WTC11 (cell line): Measurements from ENCODE around the gene BTBD9. TPM values are rescaled to one million over a fixed set of nuclear protein-coding genes. Genes with fewer than 3 reads are reported as not detected.

Source experiments
- ATAC-seq: fragments of 200-7000 bp; cut with Tn5 transposase; 2 replicates; pipeline ENCODE4 v1.10.0; 2021; ENCODE audit warnings: mild to moderate bottlenecking, moderate library complexity
- CTCF ChIA-PET: fragments of 300-600 bp; sonication (Branson Sonifier 250); formaldehyde crosslinking; loops from one replicate; lab custom pipeline; 2021; ENCODE audit warnings: antibody characterized with exemption; lab: Charles Lee
- POLR2A ChIA-PET: fragments of 350-600 bp; sonication (Branson Sonifier 250); formaldehyde crosslinking; loops from one replicate; lab custom pipeline; 2021; ENCODE audit warnings: antibody characterized with exemption; lab: Charles Lee
- DNase-seq: peaks from one replicate; pipeline ENCODE4 v3.0.0; 2021; ENCODE audit warnings: low spot score
- H3K27ac Mint-ChIP-seq: 2 replicates; pipeline ENCODE4 v1.8.0; 2021; ENCODE audit warnings: mixed read lengths
- H3K27me3 Mint-ChIP-seq: 2 replicates; pipeline ENCODE4 v1.8.0; 2021; ENCODE audit warnings: low read depth, mild to moderate bottlenecking, moderate library complexity, mixed read lengths
- H3K36me3 Mint-ChIP-seq: 2 replicates; pipeline ENCODE4 v1.8.0; 2021; ENCODE audit warnings: mixed read lengths
- H3K4me1 Mint-ChIP-seq: 2 replicates; pipeline ENCODE4 v1.8.0; 2022; ENCODE audit warnings: mixed read lengths
- H3K4me3 Mint-ChIP-seq: 2 replicates; pipeline ENCODE4 v1.8.0; 2021; ENCODE audit warnings: mild to moderate bottlenecking, moderate library complexity, mixed read lengths
- H3K9me3 Mint-ChIP-seq: 2 replicates; pipeline ENCODE4 v1.8.0; 2021; ENCODE audit warnings: mixed read lengths
- CREM ChIP-seq: sonication (generic); formaldehyde crosslinking; IDR thresholded peaks from 2 replicates; pipeline ENCODE4 v1.8.1; 2022; ENCODE audit warnings: mild to moderate bottlenecking, missing genetic modification reagents, moderate library complexity
- ERG ChIP-seq: fragments of 250-450 bp; sonication (Bioruptor Pico); IDR thresholded peaks from 2 replicates; pipeline ENCODE4 v1.8.0; 2021; ENCODE audit warnings: mild to moderate bottlenecking
- ESRRA ChIP-seq: sonication (generic); formaldehyde crosslinking; IDR thresholded peaks from 2 replicates; pipeline ENCODE4 v1.8.1; 2022; ENCODE audit warnings: mild to moderate bottlenecking, missing genetic modification reagents, borderline replicate concordance
- GRHL2 ChIP-seq: fragments of 250-450 bp; sonication (Bioruptor Pico); IDR thresholded peaks from 2 replicates; pipeline ENCODE4 v1.8.0; 2022; ENCODE audit warnings: mild to moderate bottlenecking, moderate library complexity; ENCODE audit not compliant: insufficient replicate concordance, severe bottlenecking
- GTF2I ChIP-seq: fragments of 250-450 bp; sonication (Bioruptor Pico); conservative IDR thresholded peaks from 2 replicates; pipeline ENCODE4 v1.4.0; 2021; ENCODE audit warnings: mild to moderate bottlenecking
- JUN ChIP-seq: sonication (generic); formaldehyde crosslinking; IDR thresholded peaks from 2 replicates; pipeline ENCODE4 v1.8.0; 2023; ENCODE audit warnings: mild to moderate bottlenecking, missing genetic modification reagents
- KAT7 ChIP-seq: sonication (generic); formaldehyde crosslinking; IDR thresholded peaks from 2 replicates; pipeline ENCODE4 v1.8.1; 2023; ENCODE audit warnings: missing genetic modification reagents, mild to moderate bottlenecking, borderline replicate concordance
- MAX ChIP-seq: sonication (generic); formaldehyde crosslinking; IDR thresholded peaks from 2 replicates; pipeline ENCODE4 v1.8.0; 2022; ENCODE audit warnings: mild to moderate bottlenecking, missing genetic modification reagents
- PREB ChIP-seq: sonication (generic); formaldehyde crosslinking; IDR thresholded peaks from 2 replicates; pipeline ENCODE4 v1.8.1; 2022; ENCODE audit warnings: mild to moderate bottlenecking, missing genetic modification reagents, moderate library complexity, borderline replicate concordance
- SMAD4 ChIP-seq: sonication (generic); formaldehyde crosslinking; IDR thresholded peaks from 2 replicates; pipeline ENCODE4 v1.8.0; 2022; ENCODE audit warnings: mild to moderate bottlenecking, missing genetic modification reagents
- TCF7 ChIP-seq: sonication (generic); formaldehyde crosslinking; IDR thresholded peaks from 2 replicates; pipeline ENCODE4 v1.8.0; 2022; ENCODE audit warnings: mild to moderate bottlenecking, low read depth, missing genetic modification reagents, moderate library complexity
- USF1 ChIP-seq: sonication (generic); formaldehyde crosslinking; IDR thresholded peaks from 2 replicates; pipeline ENCODE4 v1.8.0; 2022; ENCODE audit warnings: mild to moderate bottlenecking, missing genetic modification reagents
- ZBTB21 ChIP-seq: sonication (generic); formaldehyde crosslinking; IDR thresholded peaks from 2 replicates; pipeline ENCODE4 v1.8.1; 2023; ENCODE audit warnings: mild to moderate bottlenecking, missing genetic modification reagents, borderline replicate concordance
- ZBTB43 ChIP-seq: sonication (generic); formaldehyde crosslinking; IDR thresholded peaks from 2 replicates; pipeline ENCODE4 v1.8.1; 2023; ENCODE audit warnings: mild to moderate bottlenecking, missing genetic modification reagents
- ZNF317 ChIP-seq: sonication (generic); formaldehyde crosslinking; IDR thresholded peaks from 2 replicates; pipeline ENCODE4 v1.8.1; 2023; ENCODE audit warnings: low read depth, mild to moderate bottlenecking, moderate library complexity, missing genetic modification reagents, borderline replicate concordance
- total RNA-seq: library from RNA; stranded (reverse); gene quantifications from 3 replicates; pipeline ENCODE4 v1.2.3, GENCODE V29; 2021
- TF ChIP-seq, protein P1 (sequence below): fragments of 200-600 bp; IDR thresholded peaks from 2 replicates; pipeline ENCODE4 v1.8.0; 2022; ENCODE audit warnings: antibody characterized with exemption
- TF ChIP-seq, protein P2 (sequence below): sonication (generic); formaldehyde crosslinking; IDR thresholded peaks from 2 replicates; pipeline ENCODE4 v1.8.0; 2022; ENCODE audit warnings: missing genetic modification reagents
- TF ChIP-seq, protein P3 (sequence below): sonication (generic); formaldehyde crosslinking; IDR thresholded peaks from 2 replicates; pipeline ENCODE4 v1.8.0; 2022; ENCODE audit warnings: mild to moderate bottlenecking, missing genetic modification reagents

BTBD9 gene
- total RNA-seq, 1 experiment from 2014 or later, result 4.2 TPM

- ChIA-PET POLR2A (no interaction called here), CTCF (no interaction called here)
- Mint-ChIP-seq H3K27ac (no peak overlapping the region), H3K36me3 (peaks cover 42% of the 10 kb centered on the region), H3K9me3 (no peaks in the 10 kb centered on the region), H3K4me3 (no peak overlapping the region), H3K4me1 (no peaks in the 10 kb centered on the region), H3K27me3 (no peaks in the 10 kb centered on the region)
- ATAC-seq (no peak), DNase-seq (no peak)
- no peak for TF ChIP-seq ZBTB21 (CRISPR knock-in tag)
- TF ChIP-seq ZNF317, result no peak
- no peak for TF ChIP-seq USF1 (CRISPR knock-in tag)
- no peak for TF ChIP-seq TCF7 (CRISPR knock-in tag)
- TF ChIP-seq ZBTB43 (CRISPR knock-in tag), result no peak
- TF ChIP-seq MAX, result no peak
- TF ChIP-seq, protein P1, sequence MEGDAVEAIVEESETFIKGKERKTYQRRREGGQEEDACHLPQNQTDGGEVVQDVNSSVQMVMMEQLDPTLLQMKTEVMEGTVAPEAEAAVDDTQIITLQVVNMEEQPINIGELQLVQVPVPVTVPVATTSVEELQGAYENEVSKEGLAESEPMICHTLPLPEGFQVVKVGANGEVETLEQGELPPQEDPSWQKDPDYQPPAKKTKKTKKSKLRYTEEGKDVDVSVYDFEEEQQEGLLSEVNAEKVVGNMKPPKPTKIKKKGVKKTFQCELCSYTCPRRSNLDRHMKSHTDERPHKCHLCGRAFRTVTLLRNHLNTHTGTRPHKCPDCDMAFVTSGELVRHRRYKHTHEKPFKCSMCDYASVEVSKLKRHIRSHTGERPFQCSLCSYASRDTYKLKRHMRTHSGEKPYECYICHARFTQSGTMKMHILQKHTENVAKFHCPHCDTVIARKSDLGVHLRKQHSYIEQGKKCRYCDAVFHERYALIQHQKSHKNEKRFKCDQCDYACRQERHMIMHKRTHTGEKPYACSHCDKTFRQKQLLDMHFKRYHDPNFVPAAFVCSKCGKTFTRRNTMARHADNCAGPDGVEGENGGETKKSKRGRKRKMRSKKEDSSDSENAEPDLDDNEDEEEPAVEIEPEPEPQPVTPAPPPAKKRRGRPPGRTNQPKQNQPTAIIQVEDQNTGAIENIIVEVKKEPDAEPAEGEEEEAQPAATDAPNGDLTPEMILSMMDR, result no peak
- no peak for TF ChIP-seq PREB
- no peak for TF ChIP-seq GTF2I
These were observed 36.7 kb upstream of the BTBD9 start for GRCh38 chr6:38676236-38676973.

GRCh38 chr6:38673397-38674165 is 33.9 kb upstream of the BTBD9 start:
- Mint-ChIP-seq H3K36me3 (peaks cover 30% of the 10 kb centered on the region), H3K4me1 (no peaks in the 10 kb centered on the region), H3K27me3 (no peaks in the 10 kb centered on the region)
- CTCF ChIA-PET, result interaction anchor here (0.6 kb wide), 1 partner anchor 554 kb away, joined by 3 read pairs; no protein-coding TSS in a partner anchor
- no peak for DNase-seq
- no peak for TF ChIP-seq ESRRA (CRISPR knock-in tag)
- TF ChIP-seq, protein P1, result no peak
- TF ChIP-seq, protein P2, sequence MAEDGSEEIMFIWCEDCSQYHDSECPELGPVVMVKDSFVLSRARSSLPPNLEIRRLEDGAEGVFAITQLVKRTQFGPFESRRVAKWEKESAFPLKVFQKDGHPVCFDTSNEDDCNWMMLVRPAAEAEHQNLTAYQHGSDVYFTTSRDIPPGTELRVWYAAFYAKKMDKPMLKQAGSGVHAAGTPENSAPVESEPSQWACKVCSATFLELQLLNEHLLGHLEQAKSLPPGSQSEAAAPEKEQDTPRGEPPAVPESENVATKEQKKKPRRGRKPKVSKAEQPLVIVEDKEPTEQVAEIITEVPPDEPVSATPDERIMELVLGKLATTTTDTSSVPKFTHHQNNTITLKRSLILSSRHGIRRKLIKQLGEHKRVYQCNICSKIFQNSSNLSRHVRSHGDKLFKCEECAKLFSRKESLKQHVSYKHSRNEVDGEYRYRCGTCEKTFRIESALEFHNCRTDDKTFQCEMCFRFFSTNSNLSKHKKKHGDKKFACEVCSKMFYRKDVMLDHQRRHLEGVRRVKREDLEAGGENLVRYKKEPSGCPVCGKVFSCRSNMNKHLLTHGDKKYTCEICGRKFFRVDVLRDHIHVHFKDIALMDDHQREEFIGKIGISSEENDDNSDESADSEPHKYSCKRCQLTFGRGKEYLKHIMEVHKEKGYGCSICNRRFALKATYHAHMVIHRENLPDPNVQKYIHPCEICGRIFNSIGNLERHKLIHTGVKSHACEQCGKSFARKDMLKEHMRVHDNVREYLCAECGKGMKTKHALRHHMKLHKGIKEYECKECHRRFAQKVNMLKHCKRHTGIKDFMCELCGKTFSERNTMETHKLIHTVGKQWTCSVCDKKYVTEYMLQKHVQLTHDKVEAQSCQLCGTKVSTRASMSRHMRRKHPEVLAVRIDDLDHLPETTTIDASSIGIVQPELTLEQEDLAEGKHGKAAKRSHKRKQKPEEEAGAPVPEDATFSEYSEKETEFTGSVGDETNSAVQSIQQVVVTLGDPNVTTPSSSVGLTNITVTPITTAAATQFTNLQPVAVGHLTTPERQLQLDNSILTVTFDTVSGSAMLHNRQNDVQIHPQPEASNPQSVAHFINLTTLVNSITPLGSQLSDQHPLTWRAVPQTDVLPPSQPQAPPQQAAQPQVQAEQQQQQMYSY (CRISPR knock-in tag), result no peak
- TF ChIP-seq GRHL2 (CRISPR knock-in tag), result no peak
- no peak for TF ChIP-seq ERG (CRISPR knock-in tag)
- no peak for TF ChIP-seq KAT7
- TF ChIP-seq CREM, result no peak
- no peak for TF ChIP-seq JUN (CRISPR knock-in tag)
- TF ChIP-seq SMAD4 (CRISPR knock-in tag), result no peak
- TF ChIP-seq, protein P3, sequence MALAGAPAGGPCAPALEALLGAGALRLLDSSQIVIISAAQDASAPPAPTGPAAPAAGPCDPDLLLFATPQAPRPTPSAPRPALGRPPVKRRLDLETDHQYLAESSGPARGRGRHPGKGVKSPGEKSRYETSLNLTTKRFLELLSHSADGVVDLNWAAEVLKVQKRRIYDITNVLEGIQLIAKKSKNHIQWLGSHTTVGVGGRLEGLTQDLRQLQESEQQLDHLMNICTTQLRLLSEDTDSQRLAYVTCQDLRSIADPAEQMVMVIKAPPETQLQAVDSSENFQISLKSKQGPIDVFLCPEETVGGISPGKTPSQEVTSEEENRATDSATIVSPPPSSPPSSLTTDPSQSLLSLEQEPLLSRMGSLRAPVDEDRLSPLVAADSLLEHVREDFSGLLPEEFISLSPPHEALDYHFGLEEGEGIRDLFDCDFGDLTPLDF (CRISPR knock-in tag), result no peak
- no peak for TF ChIP-seq GTF2I
- TF ChIP-seq, all 79 proteins: peak for 0
- no peak for ATAC-seq
- Mint-ChIP-seq H3K4me3 (no peak overlapping the region), H3K9me3 (peaks cover 5% of the 10 kb centered on the region), H3K27ac (no peak overlapping the region)
- POLR2A ChIA-PET, result no interaction called here
